MCF 10A (cell line): ENCODE measurements around the gene GAPDHS. TPM values are rescaled to one million over a fixed set of nuclear protein-coding genes. Genes with fewer than 3 reads are reported as not detected.

Experiments used
- BruUV-seq: library from RNA; stranded (reverse); fragments of 400-500 nt; replicated peaks from 2 replicates; lab custom pipeline; 2021; lab: Mats Ljungman, UMichigan
- CTCF ChIA-PET: fragments of 300-600 bp; sonication (Branson Sonifier 250); formaldehyde crosslinking; extraction: SDS; loops from one replicate; lab custom pipeline; 2021; ENCODE audit warnings: antibody characterized with exemption, inconsistent platforms; lab: Yijun Ruan, JAX
- POLR2A ChIA-PET: fragments of 300-600, 350-650 bp; sonication (Branson Sonifier 250); formaldehyde crosslinking; extraction: SDS; loops from one replicate; lab custom pipeline; 2020; ENCODE audit warnings: antibody characterized with exemption, inconsistent platforms; lab: Yijun Ruan, JAX
- DNase-seq: peaks from one replicate; pipeline ENCODE4 v3.0.0-alpha.2; 2018; ENCODE audit not compliant: unreplicated experiment
- H3K27ac Mint-ChIP-seq: one replicate; pipeline ENCODE4 v1.8.0; 2022; ENCODE audit warnings: mild to moderate bottlenecking, low read depth, mixed read lengths; ENCODE audit not compliant: unreplicated experiment
- H3K27me3 Mint-ChIP-seq: one replicate; pipeline ENCODE4 v1.8.0; 2022; ENCODE audit warnings: mixed read lengths; ENCODE audit not compliant: insufficient read depth, unreplicated experiment
- H3K36me3 Mint-ChIP-seq: one replicate; pipeline ENCODE4 v1.8.0; 2022; ENCODE audit warnings: mild to moderate bottlenecking, moderate library complexity, mixed read lengths; ENCODE audit not compliant: insufficient read depth, unreplicated experiment
- H3K4me1 Mint-ChIP-seq: one replicate; pipeline ENCODE4 v1.8.0; 2022; ENCODE audit warnings: mixed read lengths; ENCODE audit not compliant: insufficient read depth, unreplicated experiment
- H3K4me3 Mint-ChIP-seq: one replicate; pipeline ENCODE4 v1.8.0; 2022; ENCODE audit warnings: mild to moderate bottlenecking, moderate library complexity, mixed read lengths; ENCODE audit not compliant: unreplicated experiment
- H3K9me3 Mint-ChIP-seq: one replicate; pipeline ENCODE4 v1.8.0; 2022; ENCODE audit warnings: mixed read lengths; ENCODE audit not compliant: unreplicated experiment
- CTCF ChIP-seq: fragments of 200-600 bp; IDR thresholded peaks from one replicate; pipeline ENCODE4 v1.8.0; 2022; ENCODE audit warnings: antibody characterized with exemption, mild to moderate bottlenecking; ENCODE audit not compliant: unreplicated experiment
- intact Hi-C: fragments of 100-400 bp; cut with micrococcal nuclease; formaldehyde crosslinking; loops from 2 replicates; pipeline ENCODE4 v1.14.1; 2022
- total RNA-seq: library from RNA; stranded (reverse); gene quantifications from 2 replicates; pipeline ENCODE4 v1.2.3, GENCODE V29; 2022

The GAPDHS gene
- total RNA-seq, 1 experiment from 2014 or later = not detected

- Mint-ChIP-seq H3K36me3 (peaks cover 24% of the 10 kb centered on the region), H3K4me3 (no peak overlapping the region), H3K27ac (no peak overlapping the region), H3K9me3 (no peaks in the 10 kb centered on the region), H3K27me3 (no peaks in the 10 kb centered on the region), H3K4me1 (no peaks in the 10 kb centered on the region)
- POLR2A ChIA-PET = interaction anchor here (0.6 kb wide), 1 partner anchor 113 kb away, joined by 3 read pairs; no protein-coding TSS in a partner anchor
- DNase-seq = peak; percentile 69
- CTCF ChIA-PET = interaction anchor here (1.3 to 1.7 kb wide), 2 partner anchors 9 to 149 kb away, joined by 5 read pairs; no protein-coding TSS in a partner anchor
- no peak for TF ChIP-seq CTCF
- BruUV-seq = no TSS peak
- intact Hi-C loops = no loop called here
These were observed 31.6 kb upstream of the GAPDHS start for GRCh38 chr19:35501684-35502083.

DNA sequence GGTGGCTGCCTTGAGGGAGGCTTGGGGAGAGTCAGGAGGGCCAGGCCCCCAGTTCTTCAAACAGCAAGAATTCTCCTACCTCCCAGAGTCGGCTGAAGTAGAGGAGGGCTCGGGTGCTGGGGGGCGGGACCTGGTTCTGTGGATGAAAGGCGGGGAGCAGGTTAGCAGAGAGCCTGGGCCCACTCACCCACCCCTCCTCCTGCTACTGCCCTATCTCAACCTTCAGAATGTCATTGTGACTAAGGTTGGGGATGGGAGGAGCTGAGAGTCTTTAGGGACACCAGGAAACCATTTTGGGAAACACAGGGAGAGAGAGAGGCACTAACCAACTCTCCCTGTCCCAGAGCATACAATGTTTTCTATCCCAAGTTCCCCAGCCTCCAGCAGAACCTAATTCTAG is 30.5 kb upstream of the GAPDHS start:
- no peak for TF ChIP-seq CTCF
- intact Hi-C loops = no loop called here
- BruUV-seq = no TSS peak
- DNase-seq = no peak
- Mint-ChIP-seq H3K4me3 (no peak overlapping the region), H3K27me3 (no peaks in the 10 kb centered on the region), H3K9me3 (no peaks in the 10 kb centered on the region), H3K27ac (no peak overlapping the region), H3K36me3 (peaks cover 24% of the 10 kb centered on the region), H3K4me1 (no peaks in the 10 kb centered on the region)
- ChIA-PET CTCF (interaction anchor here (0.9 to 8.6 kb wide), 5 partner anchors 8 to 249 kb away, joined by 3 to 108 read pairs (median 5); no protein-coding TSS in a partner anchor), POLR2A (interaction anchor here (1.0 kb wide), 1 partner anchor 30 kb away, joined by 3 read pairs; no protein-coding TSS in a partner anchor)

DNA sequence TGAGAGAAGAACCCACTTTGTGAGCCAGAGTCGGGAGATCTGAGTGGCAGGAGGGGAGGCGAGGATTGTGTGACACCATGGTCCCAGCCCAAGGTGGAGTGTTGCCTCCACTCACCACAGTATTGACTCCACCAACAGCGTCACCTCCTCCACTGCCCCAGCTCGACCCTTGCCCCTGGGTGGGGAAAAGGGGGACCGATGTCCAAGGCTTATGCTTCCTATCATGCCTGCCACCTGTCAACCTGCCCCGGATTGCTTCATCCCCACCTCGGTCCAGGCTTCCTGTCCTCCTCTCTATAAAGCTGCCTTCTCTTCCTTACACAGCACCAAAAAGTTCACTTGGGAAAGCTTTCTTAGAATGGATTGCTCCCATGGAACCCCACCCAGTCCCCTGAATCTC is 27.2 kb upstream of the GAPDHS start:
- no peak for TF ChIP-seq CTCF
- ChIA-PET CTCF (interaction anchor here (0.7 to 8.6 kb wide), 7 partner anchors 11 to 486 kb away, joined by 3 to 108 read pairs (median 6); no protein-coding TSS in a partner anchor), POLR2A (no interaction called here)
- Mint-ChIP-seq H3K36me3 (peaks cover 24% of the 10 kb centered on the region), H3K27ac (no peak overlapping the region), H3K27me3 (no peaks in the 10 kb centered on the region), H3K9me3 (no peaks in the 10 kb centered on the region), H3K4me1 (peaks cover 5% of the 10 kb centered on the region), H3K4me3 (no peak overlapping the region)
- intact Hi-C loops = no loop called here
- BruUV-seq = no TSS peak
- DNase-seq = no peak

DNA sequence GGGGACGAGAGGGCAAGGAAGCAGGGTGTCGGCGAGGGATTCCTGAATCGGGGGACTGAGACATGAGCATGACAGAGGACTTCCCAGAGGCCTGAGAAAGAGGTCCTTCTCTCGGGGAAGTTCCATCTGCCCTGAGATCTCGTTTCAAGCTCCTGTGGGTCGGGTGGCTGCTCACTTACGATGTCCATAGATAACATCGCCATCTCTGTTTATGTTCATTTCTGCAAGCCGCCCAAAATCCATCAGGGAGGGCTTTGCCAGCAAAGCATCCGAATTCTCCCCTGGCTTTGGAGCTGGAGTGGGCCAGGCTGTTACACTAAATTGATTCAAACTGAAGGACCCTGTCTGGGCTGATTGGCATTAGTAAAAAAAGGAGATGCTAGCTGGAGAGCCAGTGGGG is 25.7 kb upstream of the GAPDHS start:
- no peak for DNase-seq
- TF ChIP-seq CTCF = no peak
- no TSS peak for BruUV-seq
- H3K4me1 Mint-ChIP-seq = peaks cover 5% of the 10 kb centered on the region
- intact Hi-C loops = no loop called here
- no peak overlapping the region for H3K4me3 Mint-ChIP-seq
- no peaks in the 10 kb centered on the region for H3K9me3 Mint-ChIP-seq
- no peaks in the 10 kb centered on the region for H3K27me3 Mint-ChIP-seq
- ChIA-PET POLR2A (no interaction called here), CTCF (interaction anchor here (0.6 to 8.6 kb wide), 4 partner anchors 13 to 392 kb away, joined by 3 to 108 read pairs (median 4); no protein-coding TSS in a partner anchor)
- no peak overlapping the region for H3K27ac Mint-ChIP-seq
- peaks cover 19% of the 10 kb centered on the region for H3K36me3 Mint-ChIP-seq
